IMR-90 (cell line): ENCODE measurements around the gene MTCH2.

Experiments
- CEBPB ChIP-seq: IDR thresholded peaks from 2 replicates; pipeline ENCODE4 v1.6.1; 2012; ENCODE audit warnings: low read depth, low read length, improper control_type of control experiment
- CTCF ChIP-seq: conservative IDR thresholded peaks from 2 replicates; pipeline ENCODE4 v1.5.1; 2012; ENCODE audit warnings: mild to moderate bottlenecking, low read depth, low read length, improper control_type of control experiment
- ELK1 ChIP-seq: fragments of 150-350 bp; IDR thresholded peaks from 2 replicates; pipeline ENCODE4 v1.6.1; 2016; ENCODE audit warnings: low read depth, mild to moderate bottlenecking, low read length, moderate library complexity, borderline replicate concordance
- MXI1 ChIP-seq: IDR thresholded peaks from 2 replicates; pipeline ENCODE4 v1.6.1; 2012; ENCODE audit warnings: low read depth, mild to moderate bottlenecking, low read length, moderate library complexity, borderline replicate concordance
- POLR2A ChIP-seq: IDR thresholded peaks from 2 replicates; pipeline ENCODE4 v1.6.1; 2012; ENCODE audit warnings: mild to moderate bottlenecking, low read depth, low read length
- RFX5 ChIP-seq: IDR thresholded peaks from 2 replicates; pipeline ENCODE4 v1.8.0; 2012; ENCODE audit warnings: low read depth, mild to moderate bottlenecking, low read length, moderate library complexity
- SMC3 ChIP-seq: fragments of 150-350 bp; IDR thresholded peaks from 2 replicates; pipeline ENCODE4 v1.6.1; 2016; ENCODE audit warnings: low read depth, mild to moderate bottlenecking, antibody characterized with exemption, low read length, moderate library complexity
- USF2 ChIP-seq: fragments of 150-350 bp; IDR thresholded peaks from 2 replicates; pipeline ENCODE4 v1.6.1; 2017; ENCODE audit warnings: mild to moderate bottlenecking, antibody characterized with exemption, low read length, low read depth

DNA sequence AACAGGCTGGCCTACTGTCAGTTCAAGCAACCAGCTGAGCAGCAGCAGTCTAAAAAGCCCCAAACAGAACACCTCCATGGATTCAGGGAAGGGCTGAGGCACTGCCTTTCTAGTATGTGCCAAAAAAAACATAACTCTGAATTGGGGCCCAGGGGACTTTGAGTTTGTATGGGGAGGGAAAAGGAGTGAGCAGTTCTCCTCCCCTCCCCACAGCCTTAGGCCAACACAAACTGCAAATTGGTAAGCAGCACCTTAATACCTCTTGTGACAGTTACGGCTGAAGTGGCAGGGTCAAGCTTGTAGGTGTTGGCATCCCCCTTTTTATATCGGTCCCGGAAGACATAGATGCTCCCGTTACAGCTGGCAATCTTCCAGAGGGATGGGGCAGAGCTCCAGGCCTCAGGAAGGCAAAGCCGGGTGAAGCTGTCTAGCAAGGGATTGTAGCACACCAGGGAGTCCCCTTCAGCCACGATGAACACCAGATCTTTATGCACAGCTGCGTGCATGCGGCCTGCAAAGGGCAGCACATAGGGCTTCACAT, 69.6 kb downstream of the MTCH2 start:
- TF ChIP-seq CTCF = no peak
- no peak for TF ChIP-seq POLR2A
- no peak for TF ChIP-seq MXI1
- TF ChIP-seq RFX5 = no peak
- no peak for TF ChIP-seq CEBPB
- no peak for TF ChIP-seq SMC3
- no peak for TF ChIP-seq ELK1
- TF ChIP-seq USF2 = no peak
